ENCODE data around the gene ZNF804A. TPM values are rescaled to one million over a fixed set of nuclear protein-coding genes. Genes with fewer than 3 reads are reported as not detected.

The ZNF804A gene
- total RNA-seq, 1 donor from 2014 or later, result not detected

- DNase-seq (ENCODE audit: low read depth), result no peak
- TF ChIP-seq, protein P1, sequence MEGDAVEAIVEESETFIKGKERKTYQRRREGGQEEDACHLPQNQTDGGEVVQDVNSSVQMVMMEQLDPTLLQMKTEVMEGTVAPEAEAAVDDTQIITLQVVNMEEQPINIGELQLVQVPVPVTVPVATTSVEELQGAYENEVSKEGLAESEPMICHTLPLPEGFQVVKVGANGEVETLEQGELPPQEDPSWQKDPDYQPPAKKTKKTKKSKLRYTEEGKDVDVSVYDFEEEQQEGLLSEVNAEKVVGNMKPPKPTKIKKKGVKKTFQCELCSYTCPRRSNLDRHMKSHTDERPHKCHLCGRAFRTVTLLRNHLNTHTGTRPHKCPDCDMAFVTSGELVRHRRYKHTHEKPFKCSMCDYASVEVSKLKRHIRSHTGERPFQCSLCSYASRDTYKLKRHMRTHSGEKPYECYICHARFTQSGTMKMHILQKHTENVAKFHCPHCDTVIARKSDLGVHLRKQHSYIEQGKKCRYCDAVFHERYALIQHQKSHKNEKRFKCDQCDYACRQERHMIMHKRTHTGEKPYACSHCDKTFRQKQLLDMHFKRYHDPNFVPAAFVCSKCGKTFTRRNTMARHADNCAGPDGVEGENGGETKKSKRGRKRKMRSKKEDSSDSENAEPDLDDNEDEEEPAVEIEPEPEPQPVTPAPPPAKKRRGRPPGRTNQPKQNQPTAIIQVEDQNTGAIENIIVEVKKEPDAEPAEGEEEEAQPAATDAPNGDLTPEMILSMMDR (conservative IDR thresholded peaks at IDR 0.05; ENCODE audit: low read depth, low read length), result no peak
- no peak overlapping the region for H3K4me3 ChIP-seq (ENCODE audit: low read depth, low read length)
Measured at GRCh38 chr2:184558713-184559464, 39.4 kb upstream of the ZNF804A start.

GRCh38 chr2:184560603-184561002, 37.7 kb upstream of the ZNF804A start:
- DNase-seq (ENCODE audit: low read depth), result no peak
- no peak overlapping the region for H3K4me3 ChIP-seq (ENCODE audit: low read depth, low read length)
- TF ChIP-seq, protein P1 (conservative IDR thresholded peaks at IDR 0.05; ENCODE audit: low read depth, low read length), result no peak

DNA sequence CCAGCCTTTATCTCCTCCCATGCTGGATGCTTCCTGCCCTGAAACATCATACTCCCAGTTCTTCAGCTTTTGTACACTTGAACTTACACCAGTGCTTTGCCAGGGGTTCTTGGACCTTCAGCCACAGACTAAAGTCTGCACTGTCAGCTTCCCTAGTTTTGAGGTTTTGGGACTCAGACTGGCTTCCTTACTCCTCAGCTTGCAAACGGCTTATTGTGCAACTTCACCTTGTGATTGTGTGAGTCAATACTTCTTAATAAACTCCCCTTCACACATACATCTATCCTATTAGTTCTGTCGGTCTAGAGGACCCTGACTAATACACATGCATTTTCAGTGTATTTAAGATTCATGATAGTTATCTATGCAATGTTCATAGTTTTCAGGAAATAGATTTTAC, 35.8 kb upstream of the ZNF804A start:
- TF ChIP-seq, protein P1 (conservative IDR thresholded peaks at IDR 0.05; ENCODE audit: low read depth, low read length), result no peak
- no peak for DNase-seq (ENCODE audit: low read depth)
- no peak overlapping the region for H3K4me3 ChIP-seq (ENCODE audit: low read depth, low read length)

DNA sequence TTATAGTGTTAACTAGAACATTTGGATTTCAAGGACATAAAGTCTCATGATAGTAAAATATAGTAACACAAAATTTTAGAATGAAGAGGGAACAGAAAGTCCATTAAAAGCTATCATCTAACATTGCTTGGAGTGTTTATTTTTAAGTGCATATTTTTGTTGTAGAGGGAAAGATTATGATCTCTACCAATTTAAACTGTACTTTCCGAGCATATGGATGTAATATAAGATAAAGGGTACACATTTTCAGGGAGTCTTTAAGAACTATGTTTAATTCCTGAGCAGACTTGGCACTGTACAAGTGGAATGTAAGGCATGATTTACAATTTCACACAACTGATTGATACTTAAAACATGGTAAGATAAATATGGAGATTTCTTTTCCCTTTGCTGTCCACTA, 34.2 kb upstream of the ZNF804A start:
- no peak overlapping the region for H3K4me3 ChIP-seq (ENCODE audit: low read depth, low read length)
- no peak for DNase-seq (ENCODE audit: low read depth)
- TF ChIP-seq, protein P1 (conservative IDR thresholded peaks at IDR 0.05; ENCODE audit: low read depth, low read length), result no peak

DNA sequence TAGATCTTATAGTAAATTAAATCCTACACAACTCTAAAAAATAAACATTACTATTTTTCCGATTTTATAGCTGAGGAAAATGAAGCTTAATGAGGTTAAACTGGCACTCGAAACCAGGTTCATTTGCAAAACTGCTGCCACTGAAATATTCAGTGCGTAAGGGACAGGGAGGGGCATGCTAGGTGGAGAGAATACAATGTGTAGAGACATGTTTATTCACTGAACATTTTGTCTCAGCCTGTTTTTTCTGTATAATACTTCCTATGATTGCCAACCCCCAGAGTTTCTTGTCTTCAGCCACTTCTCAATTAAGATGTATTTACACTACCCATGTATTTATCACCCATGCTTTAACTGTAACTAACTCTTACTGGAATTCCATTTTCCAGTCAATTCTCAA, 31.6 kb upstream of the ZNF804A start:
- TF ChIP-seq, protein P1 (conservative IDR thresholded peaks at IDR 0.05; ENCODE audit: low read depth, low read length), result no peak
- H3K4me3 ChIP-seq (ENCODE audit: low read depth, low read length), result no peak overlapping the region
- no peak for DNase-seq (ENCODE audit: low read depth)

DNA sequence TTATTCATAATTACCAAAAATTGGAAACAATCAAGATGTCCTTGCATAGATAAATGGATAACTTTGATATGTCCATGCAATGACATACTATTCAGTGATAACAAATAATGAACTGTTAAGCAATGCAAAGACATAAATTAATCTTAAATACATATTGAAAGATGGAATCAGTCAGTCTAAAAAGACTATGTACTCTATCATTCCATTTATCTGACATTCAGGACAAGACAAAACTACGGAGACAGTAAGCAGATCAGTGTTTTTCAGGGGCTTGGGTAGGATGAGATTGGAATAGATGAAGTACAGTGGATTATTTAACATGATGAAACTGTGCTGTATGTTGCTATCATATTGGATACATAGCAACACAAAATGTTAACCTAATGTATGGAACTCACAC, 21.3 kb upstream of the ZNF804A start:
- DNase-seq (ENCODE audit: low read depth), result no peak
- TF ChIP-seq, protein P1 (conservative IDR thresholded peaks at IDR 0.05; ENCODE audit: low read depth, low read length), result no peak
- no peak overlapping the region for H3K4me3 ChIP-seq (ENCODE audit: low read depth, low read length)

DNA sequence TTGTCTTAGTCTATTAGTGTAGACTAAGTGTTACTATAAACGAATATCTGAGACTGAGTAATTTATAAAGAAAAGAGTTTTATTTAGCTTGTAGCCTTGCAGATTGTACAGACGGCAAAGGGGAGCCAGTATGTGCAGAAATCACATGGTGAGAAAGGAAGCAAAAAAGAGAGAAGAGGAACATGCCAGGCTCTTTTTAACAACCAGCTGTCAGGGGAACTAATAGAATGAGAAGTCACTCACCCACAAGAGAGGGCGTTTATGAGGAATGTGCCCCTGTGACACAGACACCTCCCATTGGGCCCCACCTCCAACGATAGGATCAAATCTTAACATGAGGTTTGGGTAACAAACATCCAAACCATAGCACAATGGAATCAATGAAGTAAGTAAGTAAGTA, 20.6 kb upstream of the ZNF804A start:
- H3K4me3 ChIP-seq (ENCODE audit: low read depth, low read length), result no peak overlapping the region
- DNase-seq (ENCODE audit: low read depth), result no peak
- TF ChIP-seq, protein P1 (conservative IDR thresholded peaks at IDR 0.05; ENCODE audit: low read depth, low read length), result no peak
